Right lobe of liver (tissue), 6 donors: ENCODE results near the gene NAXE. TPM values are rescaled to one million over a fixed set of nuclear protein-coding genes. Genes with fewer than 3 reads are reported as not detected.

Experiments used
- ATAC-seq, 4 donors: fragments of 200-7000 bp; cut with Tn5 transposase; one replicate each; pipeline ENCODE4 v1.9.1; 2020; ENCODE audit warnings: mild to moderate bottlenecking in 4 of 4, moderate library complexity in 4 of 4
- DNase-seq, 3 donors: peaks; one replicate each; pipeline ENCODE4 v3.0.0-alpha.2; 2020
- H3K27ac ChIP-seq, 3 donors: fragments of 200-600 bp; one replicate each; pipeline ENCODE4 v1.8.0; 2022
- H3K27me3 ChIP-seq, 2 donors: fragments of 200-600 bp; one replicate each; pipeline ENCODE4 v1.8.0; 2022
- H3K36me3 ChIP-seq, 4 donors: fragments of 200-600 bp; sonication (generic) in 1 of 4; one replicate each; pipeline versions ENCODE4 v1.5.1 to v1.8.0; 2017 to 2022; ENCODE audit warnings: control low read depth in 1 of 4
- H3K4me1 ChIP-seq, 4 donors: fragments of 200-600 bp; sonication (generic) in 1 of 4; one replicate each; pipeline versions ENCODE4 v1.5.1 to v1.8.0; 2017 to 2022; ENCODE audit warnings: control low read depth in 1 of 4
- H3K4me3 ChIP-seq, 3 donors: fragments of 200-600 bp; one replicate each; pipeline ENCODE4 v1.8.0; 2022
- H3K9me3 ChIP-seq, 4 donors: fragments of 200-600 bp; sonication (generic) in 1 of 4; one replicate each; pipeline versions ENCODE4 v1.5.1 to v1.8.0; 2017 to 2022; ENCODE audit warnings: control low read depth in 1 of 4
- CTCF ChIP-seq, 4 donors: fragments of 200-600 bp in 3 of 4; fragments of 450-650 bp in 1 of 4; IDR thresholded peaks; one replicate each; pipeline versions ENCODE4 v1.5.1 to v1.8.0; 2016 to 2022; ENCODE audit warnings: antibody characterized with exemption in 4 of 4, mild to moderate bottlenecking in 2 of 4
- POLR2A ChIP-seq: fragments of 450-650 bp; IDR thresholded peaks from one replicate; pipeline ENCODE4 v1.6.1; 2017; ENCODE audit warnings: antibody characterized with exemption, mild to moderate bottlenecking
- WGBS: methylation state at CpG from one replicate; pipeline ENCODE4 v1.1.6; 2018; ENCODE audit warnings: low coverage, low lambda C conversion rate; ENCODE audit not compliant: insufficient coverage; ENCODE audit errors: missing lambda C conversion rate; 5-methylcytosine and 5-hydroxymethylcytosine counted together
- intact Hi-C, 2 donors: fragments of 100-400 bp; cut with DNase I; formaldehyde crosslinking; loops; one replicate each; pipeline versions ENCODE4 v1.11.2 to v1.14.1; 2022
- total RNA-seq, 6 experiments: library from RNA; depleted of rRNA in 2 of 6; stranded (reverse); fragments of >200 nt in 2 of 6; fragmentation: NEBNext Ultra II Directional in 3 of 6; extraction: Animal tissue kit (Norgen Biotek cat#: 25700) in 3 of 6; gene quantifications; one replicate each; pipeline versions ENCODE4 v1.1.0 to v1.2.4, GENCODE V29; 2016 to 2023
- donor health status: DM: no; HTN: yes; CAD: no.
- donor health status: DM: no; HTN: no; CAD: no.
- donor health status: DM: no; HTN: no; CAD: no.
- donor health status: DM: no; HTN: yes; CAD: no.
- donor health status: DM: no; HTN: yes; CAD: no.

Gene NAXE
- total RNA-seq, 6 experiments from 2014 or later: 37.7 to 72.3 (median 49.4) TPM

GRCh38 chr1:156642265-156643048 lies 50.9 kb downstream of the NAXE start:
- Histone ChIP-seq H3K4me3 (no peak overlapping the region), H3K27me3 (no peaks in the 10 kb centered on the region), H3K4me1 (peaks cover 0 to 5% (median 0%) of the 10 kb centered on the region in 4 donors), H3K27ac (no peak overlapping the region), H3K36me3 (no peaks in the 10 kb centered on the region), H3K9me3 (no peaks in the 10 kb centered on the region)
- intact Hi-C loops: no loop called here
- DNase-seq (no peak), ATAC-seq (no peak)
- TF ChIP-seq POLR2A: no peak
- TF ChIP-seq CTCF (IDR thresholded peaks at IDR 0.05): no peak
- 9% methylated on average over 10 of the region's 40 CpGs for WGBS

GRCh38 chr1:156643049-156643777 lies 51.6 kb downstream of the NAXE start:
- Histone ChIP-seq H3K27ac (no peak overlapping the region), H3K36me3 (no peaks in the 10 kb centered on the region), H3K27me3 (no peaks in the 10 kb centered on the region), H3K9me3 (no peaks in the 10 kb centered on the region), H3K4me3 (no peak overlapping the region), H3K4me1 (peaks cover 0 to 5% (median 0%) of the 10 kb centered on the region in 4 donors)
- intact Hi-C loops: no loop called here
- ATAC-seq (no peak), DNase-seq (no peak)
- TF ChIP-seq POLR2A (no peak), CTCF (IDR thresholded peaks at IDR 0.05) (no peak)
- WGBS: 48% methylated on average over 6 of the region's 7 CpGs

DNA sequence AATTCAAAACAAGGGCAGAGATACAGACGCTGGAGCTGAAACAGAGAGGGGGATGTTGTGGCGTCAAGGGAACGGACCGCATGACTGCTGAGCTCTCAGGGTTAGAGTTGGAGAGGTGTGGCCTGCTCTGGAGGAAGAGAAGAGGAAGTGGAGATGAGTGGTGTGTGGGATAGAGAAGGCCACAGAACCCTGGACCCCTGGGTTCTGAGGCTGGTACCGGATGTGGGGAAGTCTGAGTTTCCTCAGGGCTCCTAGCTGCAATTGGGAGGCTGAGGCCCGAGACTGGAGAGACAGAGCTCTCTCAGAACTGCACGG lies 52.2 kb downstream of the NAXE start:
- H3K4me1 ChIP-seq: peaks cover 0 to 5% (median 0%) of the 10 kb centered on the region in 4 donors
- WGBS: 38% methylated on average over 4 of the region's 7 CpGs
- no peaks in the 10 kb centered on the region for H3K36me3 ChIP-seq
- ATAC-seq (no peak), DNase-seq (no peak)
- TF ChIP-seq CTCF (IDR thresholded peaks at IDR 0.05) (no peak), POLR2A (no peak)
- H3K9me3 ChIP-seq: no peaks in the 10 kb centered on the region
- intact Hi-C loops: no loop called here
- no peaks in the 10 kb centered on the region for H3K27me3 ChIP-seq
- H3K27ac ChIP-seq: no peak overlapping the region
- no peak overlapping the region for H3K4me3 ChIP-seq

Other genes starting within 250 kb of the NAXE start
- 1 to 10 TPM in 2 of 6 experiments, under 1 TPM in 2, not detected in 2; 0.42 to 1.6 (median 1.1) TPM for gene RHBG, start 222.6 kb upstream of the NAXE start, total RNA-seq
- gene MEF2D, start 91.0 kb upstream of the NAXE start, total RNA-seq: 10 to 100 TPM; 13.3 to 17.1 (median 15.0) TPM
- 1 to 10 TPM in 3 of 6 experiments, under 1 TPM in 3; 0.07 to 2.6 (median 0.95) TPM for gene IQGAP3, start 19.2 kb upstream of the NAXE start, total RNA-seq
- under 1 TPM in 1 of 6 experiments, not detected in 5; 0.31 TPM for gene TTC24, start 12.1 kb upstream of the NAXE start, total RNA-seq
- gene GPATCH4, start 9.7 kb downstream of the NAXE start, total RNA-seq: 10 to 100 TPM in 4 of 6 experiments, 1 to 10 TPM in 2; 7.0 to 25.3 (median 12.4) TPM
- gene HAPLN2, start 27.6 kb downstream of the NAXE start, total RNA-seq: not detected
- gene BCAN, start 50.3 kb downstream of the NAXE start, total RNA-seq: not detected
- gene NES, start 85.6 kb downstream of the NAXE start, total RNA-seq: 1 to 10 TPM; 1.1 to 7.5 (median 2.6) TPM
- under 1 TPM in 1 of 6 experiments, not detected in 5; 0.24 TPM for gene CRABP2, start 113.8 kb downstream of the NAXE start, total RNA-seq
- 10 to 100 TPM; 11.6 to 25.7 (median 20.6) TPM for gene METTL25B, start 136.7 kb downstream of the NAXE start, total RNA-seq
- gene ISG20L2, start 137.0 kb downstream of the NAXE start, total RNA-seq: 10 to 100 TPM; 10.3 to 14.1 (median 12.2) TPM
- gene MRPL24, start 149.3 kb downstream of the NAXE start, total RNA-seq: 10 to 100 TPM; 47.2 to 83.2 (median 61.4) TPM
- gene HDGF, start 159.9 kb downstream of the NAXE start, total RNA-seq: 100 to 1,000 TPM; 131 to 192 (median 157) TPM
- gene PRCC, start 175.8 kb downstream of the NAXE start, total RNA-seq: 10 to 100 TPM; 17.4 to 23.4 (median 19.7) TPM
- gene SH2D2A, start 225.1 kb downstream of the NAXE start, total RNA-seq: 1 to 10 TPM in 1 of 6 experiments, under 1 TPM in 5; 0.32 to 1.3 (median 0.67) TPM